HG02870 (cell line): ENCODE measurements around the gene THAP4.

Experiments used
- ATAC-seq: cut with Tn5 transposase; IDR thresholded peaks from one replicate; pipeline ENCODE4 v1.9.1; 2021; ENCODE audit warnings: mild to moderate bottlenecking, moderate library complexity; ENCODE audit not compliant: unreplicated experiment

Gene THAP4

GRCh38 chr2:241534701-241535375, 102.1 kb downstream of the THAP4 start:
- no peak for ATAC-seq
